OCI-LY1 (cell line): Measurements from ENCODE around the gene ONECUT3.

Experiments used
- H2AFZ ChIP-seq: fragments of 200-600 bp; sonication (generic), shearing (Covaris generic); 2 replicates; pipeline ENCODE4 v1.6.0; 2014; ENCODE audit warnings: antibody characterized with exemption, mild to moderate bottlenecking, low read length
- H3F3A ChIP-seq: fragments of 200-600 bp; sonication (generic), shearing (Covaris generic); 2 replicates; pipeline ENCODE4 v1.6.0; 2014; ENCODE audit warnings: mild to moderate bottlenecking, antibody characterized with exemption, low read length, moderate library complexity; ENCODE audit not compliant: insufficient read depth
- H3K27ac ChIP-seq: fragments of 200-600 bp; sonication (generic); 2 replicates; pipeline ENCODE4 v1.5.1; 2014; ENCODE audit warnings: low read length, mixed run types, mild to moderate bottlenecking, low read depth; ENCODE audit not compliant: poor library complexity, severe bottlenecking
- H3K27me3 ChIP-seq: fragments of 200-600 bp; sonication (generic); 2 replicates; pipeline ENCODE4 v1.6.0; 2014; ENCODE audit warnings: antibody characterized with exemption, mild to moderate bottlenecking, low read length, moderate library complexity; ENCODE audit not compliant: insufficient read depth
- H3K36me3 ChIP-seq: fragments of 200-600 bp; sonication (generic); 2 replicates; pipeline ENCODE4 v1.6.1; 2014; ENCODE audit warnings: mild to moderate bottlenecking, antibody characterized with exemption, low read length, moderate library complexity, mixed read lengths; ENCODE audit not compliant: insufficient read depth
- H3K4me1 ChIP-seq: fragments of 200-600 bp; sonication (generic); 2 replicates; pipeline ENCODE4 v1.5.1; 2014; ENCODE audit warnings: mild to moderate bottlenecking, low read length, moderate library complexity; ENCODE audit not compliant: insufficient read depth, severe bottlenecking
- H3K4me2 ChIP-seq: fragments of 200-600 bp; sonication (generic), shearing (Covaris generic); 2 replicates; pipeline ENCODE4 v1.6.1; 2014; ENCODE audit warnings: low read length
- H3K4me3 ChIP-seq: fragments of 200-600 bp; sonication (generic); 2 replicates; pipeline ENCODE4 v1.5.1; 2014; ENCODE audit warnings: low read length, low read depth, mild to moderate bottlenecking, mixed read lengths; ENCODE audit not compliant: poor library complexity, severe bottlenecking
- H3K79me2 ChIP-seq: fragments of 200-600 bp; shearing (Covaris generic); 2 replicates; pipeline ENCODE4 v1.6.1; 2016; ENCODE audit warnings: mixed run types, low read length, mixed read lengths; ENCODE audit not compliant: insufficient read depth
- H3K9ac ChIP-seq: fragments of 200-600 bp; sonication (generic), shearing (Covaris generic); 2 replicates; pipeline ENCODE4 v1.6.1; 2014; ENCODE audit warnings: mild to moderate bottlenecking, low read length, mixed read lengths
- H3K9me2 ChIP-seq: fragments of 200-600 bp; sonication (generic), shearing (Covaris generic); 2 replicates; pipeline ENCODE4 v1.6.1; 2014; ENCODE audit warnings: low read depth, mild to moderate bottlenecking, low read length, mixed read lengths
- H3K9me3 ChIP-seq: fragments of 200-600 bp; shearing (Covaris generic); 2 replicates; pipeline ENCODE4 v1.6.1; 2014; ENCODE audit warnings: low read length, mixed read lengths
- H4K20me1 ChIP-seq: fragments of 200-600 bp; sonication (generic), shearing (Covaris generic); 2 replicates; pipeline ENCODE4 v1.6.0; 2016; ENCODE audit warnings: mild to moderate bottlenecking, low read length; ENCODE audit not compliant: insufficient read depth
- CTCF ChIP-seq: fragments of 200-600 bp; sonication (generic), shearing (Covaris generic); IDR thresholded peaks from 2 replicates; pipeline ENCODE4 v1.5.1; 2017; ENCODE audit warnings: mild to moderate bottlenecking, antibody characterized with exemption, low read length, moderate library complexity, mixed read lengths
- EZH2 ChIP-seq: fragments of 200-600 bp; sonication (generic), shearing (Covaris generic); IDR thresholded peaks from 2 replicates; pipeline ENCODE4 v1.8.0; 2017; ENCODE audit warnings: borderline replicate concordance, mixed run types, mild to moderate bottlenecking, antibody characterized with exemption, low read length, moderate library complexity, mixed read lengths

ONECUT3 gene

GRCh38 chr19:1777149-1777548, 23.8 kb downstream of the ONECUT3 start:
- Histone ChIP-seq H3K4me2 (no peak overlapping the region), H3K79me2 (no peaks in the 10 kb centered on the region), H3K36me3 (no peaks in the 10 kb centered on the region; the same call in 1 of the 2 replicates), H3K9ac (no peak overlapping the region), H3K9me3 (no peaks in the 10 kb centered on the region), H3K27me3 (peaks cover 1% of the 10 kb centered on the region; the same call in 1 of the 2 replicates), H3K9me2 (no peaks in the 10 kb centered on the region), H3K4me1 (no peaks in the 10 kb centered on the region), H3F3A (no peaks in the 10 kb centered on the region), H2AFZ (no peak overlapping the region), H4K20me1 (no peaks in the 10 kb centered on the region), H3K27ac (no peak overlapping the region), H3K4me3 (no peak overlapping the region)
- TF ChIP-seq EZH2 (no peak), CTCF (no peak)

GRCh38 chr19:1779574-1779973, 26.3 kb downstream of the ONECUT3 start:
- Histone ChIP-seq H3K4me2 (no peak overlapping the region), H3K4me1 (peaks cover 6% of the 10 kb centered on the region), H3K9me3 (peaks cover 4% of the 10 kb centered on the region), H3K79me2 (no peaks in the 10 kb centered on the region), H2AFZ (no peak overlapping the region), H3F3A (no peaks in the 10 kb centered on the region), H4K20me1 (no peaks in the 10 kb centered on the region), H3K9me2 (no peaks in the 10 kb centered on the region), H3K27me3 (peaks cover 16% of the 10 kb centered on the region; the same call in 1 of the 2 replicates), H3K27ac (no peak overlapping the region), H3K36me3 (no peaks in the 10 kb centered on the region; the same call in 1 of the 2 replicates), H3K9ac (no peak overlapping the region), H3K4me3 (no peak overlapping the region)
- no peak for TF ChIP-seq EZH2
- TF ChIP-seq CTCF, result no peak

- peaks cover 4% of the 10 kb centered on the region for H3K9me3 ChIP-seq
- no peak for TF ChIP-seq CTCF
- no peak for TF ChIP-seq EZH2
- no peaks in the 10 kb centered on the region for H3K79me2 ChIP-seq
- no peak overlapping the region for H3K9ac ChIP-seq
- H2AFZ ChIP-seq, result no peak overlapping the region
- no peak overlapping the region for H3K4me2 ChIP-seq
- H4K20me1 ChIP-seq, result no peaks in the 10 kb centered on the region
- no peaks in the 10 kb centered on the region for H3F3A ChIP-seq
- no peaks in the 10 kb centered on the region; the same call in 1 of the 2 replicates for H3K36me3 ChIP-seq
- H3K27me3 ChIP-seq, result peaks cover 16% of the 10 kb centered on the region; the same call in 1 of the 2 replicates
- H3K27ac ChIP-seq, result no peak overlapping the region
- H3K4me3 ChIP-seq, result no peak overlapping the region
- H3K4me1 ChIP-seq, result peaks cover 6% of the 10 kb centered on the region
- H3K9me2 ChIP-seq, result no peaks in the 10 kb centered on the region
Observed at GRCh38 chr19:1780272-1780958, 27.1 kb downstream of the ONECUT3 start.
